SU-DHL-6 (cell line): ENCODE data around the gene OR2J1.

ENCODE experiments used
- EZH2phosphoT487 ChIP-seq: fragments of 200-600 bp; sonication (generic), shearing (Covaris generic); conservative IDR thresholded peaks from 2 replicates; pipeline ENCODE4 v1.6.1; 2018; ENCODE audit warnings: mild to moderate bottlenecking, antibody characterized with exemption, low read length, moderate library complexity, mixed read lengths
- TF ChIP-seq, protein P1 (sequence below): fragments of 200-600 bp; sonication (generic); IDR thresholded peaks from one replicate; pipeline ENCODE4 v1.5.1; 2017; ENCODE audit warnings: antibody characterized with exemption, mild to moderate bottlenecking, low read length, moderate library complexity; ENCODE audit not compliant: insufficient read depth, poor library complexity, severe bottlenecking

DNA sequence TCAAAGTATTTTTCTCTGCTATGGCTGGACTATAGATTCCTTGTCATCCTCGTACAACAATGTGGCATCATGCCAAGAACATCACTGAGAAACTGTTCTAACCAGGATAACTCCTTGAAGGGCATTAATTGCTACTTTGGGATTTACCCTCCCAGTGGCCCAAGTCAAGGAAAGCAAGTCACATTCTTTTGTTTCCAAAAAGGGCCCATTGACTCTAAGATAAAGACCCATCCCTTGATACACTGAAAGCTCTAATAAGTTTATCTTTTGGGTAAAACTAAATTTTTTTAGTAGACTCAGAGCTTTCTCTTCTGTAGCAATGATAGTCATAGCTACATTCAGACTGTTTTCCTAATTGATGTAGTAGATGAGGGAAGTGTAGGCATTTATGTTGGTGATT is 8.5 kb downstream of the OR2J1 start, which contains the start of gene OR2J3:
- TF ChIP-seq, protein P1, sequence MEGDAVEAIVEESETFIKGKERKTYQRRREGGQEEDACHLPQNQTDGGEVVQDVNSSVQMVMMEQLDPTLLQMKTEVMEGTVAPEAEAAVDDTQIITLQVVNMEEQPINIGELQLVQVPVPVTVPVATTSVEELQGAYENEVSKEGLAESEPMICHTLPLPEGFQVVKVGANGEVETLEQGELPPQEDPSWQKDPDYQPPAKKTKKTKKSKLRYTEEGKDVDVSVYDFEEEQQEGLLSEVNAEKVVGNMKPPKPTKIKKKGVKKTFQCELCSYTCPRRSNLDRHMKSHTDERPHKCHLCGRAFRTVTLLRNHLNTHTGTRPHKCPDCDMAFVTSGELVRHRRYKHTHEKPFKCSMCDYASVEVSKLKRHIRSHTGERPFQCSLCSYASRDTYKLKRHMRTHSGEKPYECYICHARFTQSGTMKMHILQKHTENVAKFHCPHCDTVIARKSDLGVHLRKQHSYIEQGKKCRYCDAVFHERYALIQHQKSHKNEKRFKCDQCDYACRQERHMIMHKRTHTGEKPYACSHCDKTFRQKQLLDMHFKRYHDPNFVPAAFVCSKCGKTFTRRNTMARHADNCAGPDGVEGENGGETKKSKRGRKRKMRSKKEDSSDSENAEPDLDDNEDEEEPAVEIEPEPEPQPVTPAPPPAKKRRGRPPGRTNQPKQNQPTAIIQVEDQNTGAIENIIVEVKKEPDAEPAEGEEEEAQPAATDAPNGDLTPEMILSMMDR: no peak
- no peak for TF ChIP-seq EZH2phosphoT487
